C4-2B (cell line): ENCODE measurements around the gene CFAP410.

ENCODE experiments used
- CTCF ChIP-seq: fragments of 450-650 bp; conservative IDR thresholded peaks from 2 replicates; pipeline ENCODE4 v1.5.1; 2017; ENCODE audit warnings: mild to moderate bottlenecking
- ZFX ChIP-seq: fragments of 450-650 bp; IDR thresholded peaks from 2 replicates; pipeline ENCODE4 v1.6.1; 2017

GRCh38 chr21:44377922-44378645 is 38.9 kb upstream of the CFAP410 start:
- TF ChIP-seq CTCF (no peak), ZFX (no peak)
